ENCODE measurements around the gene RHOT2.

Gene RHOT2

DNA sequence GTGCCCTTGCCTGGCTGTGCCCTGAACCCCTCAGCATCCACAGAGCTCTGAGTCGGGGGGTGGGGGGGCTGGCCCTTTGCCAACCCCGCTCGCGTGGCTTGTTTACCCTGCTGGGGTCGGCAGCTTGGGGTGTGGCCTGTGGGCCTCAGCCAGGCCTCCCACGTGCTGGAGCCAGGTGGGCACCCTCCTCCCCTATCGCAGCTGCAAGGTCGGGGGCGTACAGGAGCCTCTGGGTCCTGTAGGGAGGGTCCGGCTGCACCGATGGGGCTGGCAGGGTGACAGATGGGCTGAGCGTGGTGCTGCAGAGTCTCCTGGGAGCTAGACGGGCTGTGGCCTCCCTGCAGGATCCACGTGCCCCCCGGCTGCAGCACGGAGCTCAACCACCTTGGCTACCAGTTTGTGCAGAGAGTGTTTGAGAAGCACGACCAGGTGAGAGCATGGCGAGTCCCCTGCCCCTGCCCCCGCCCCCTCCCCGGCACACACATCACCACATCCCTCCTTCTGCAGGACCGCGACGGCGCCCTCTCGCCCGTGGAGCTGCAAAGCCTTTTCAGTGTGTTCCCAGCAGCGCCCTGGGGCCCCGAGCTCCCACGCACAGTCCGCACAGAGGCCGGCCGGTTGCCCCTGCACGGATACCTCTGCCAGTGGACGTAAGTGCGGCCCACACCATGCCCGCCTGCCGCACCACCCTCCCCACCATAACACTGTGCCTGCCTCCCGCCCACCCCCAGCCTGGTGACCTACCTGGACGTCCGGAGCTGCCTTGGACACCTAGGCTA is 3.6 kb downstream of the RHOT2 start:
- peaks cover 0 to 2% of the 10 kb centered on the region in 2 donors for H3K27me3 ChIP-seq
- H3K4me1 ChIP-seq, result peaks cover 8 to 40% (median 33%) of the 10 kb centered on the region in 4 donors
- peaks cover 34 to 57% (median 43%) of the 10 kb centered on the region in 3 donors for H3K36me3 ChIP-seq
- no peak overlapping the region for H3K27ac ChIP-seq
- no peak overlapping the region for H3K4me3 ChIP-seq
- no peaks in the 10 kb centered on the region for H3K9me3 ChIP-seq
- intact Hi-C loops (cut with DNase I; ENCODE audit: low total_unique reads), result no loop called here
- no peak for DNase-seq
- TF ChIP-seq, protein P1, sequence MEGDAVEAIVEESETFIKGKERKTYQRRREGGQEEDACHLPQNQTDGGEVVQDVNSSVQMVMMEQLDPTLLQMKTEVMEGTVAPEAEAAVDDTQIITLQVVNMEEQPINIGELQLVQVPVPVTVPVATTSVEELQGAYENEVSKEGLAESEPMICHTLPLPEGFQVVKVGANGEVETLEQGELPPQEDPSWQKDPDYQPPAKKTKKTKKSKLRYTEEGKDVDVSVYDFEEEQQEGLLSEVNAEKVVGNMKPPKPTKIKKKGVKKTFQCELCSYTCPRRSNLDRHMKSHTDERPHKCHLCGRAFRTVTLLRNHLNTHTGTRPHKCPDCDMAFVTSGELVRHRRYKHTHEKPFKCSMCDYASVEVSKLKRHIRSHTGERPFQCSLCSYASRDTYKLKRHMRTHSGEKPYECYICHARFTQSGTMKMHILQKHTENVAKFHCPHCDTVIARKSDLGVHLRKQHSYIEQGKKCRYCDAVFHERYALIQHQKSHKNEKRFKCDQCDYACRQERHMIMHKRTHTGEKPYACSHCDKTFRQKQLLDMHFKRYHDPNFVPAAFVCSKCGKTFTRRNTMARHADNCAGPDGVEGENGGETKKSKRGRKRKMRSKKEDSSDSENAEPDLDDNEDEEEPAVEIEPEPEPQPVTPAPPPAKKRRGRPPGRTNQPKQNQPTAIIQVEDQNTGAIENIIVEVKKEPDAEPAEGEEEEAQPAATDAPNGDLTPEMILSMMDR (IDR thresholded peaks at IDR 0.05), result no peak

DNA sequence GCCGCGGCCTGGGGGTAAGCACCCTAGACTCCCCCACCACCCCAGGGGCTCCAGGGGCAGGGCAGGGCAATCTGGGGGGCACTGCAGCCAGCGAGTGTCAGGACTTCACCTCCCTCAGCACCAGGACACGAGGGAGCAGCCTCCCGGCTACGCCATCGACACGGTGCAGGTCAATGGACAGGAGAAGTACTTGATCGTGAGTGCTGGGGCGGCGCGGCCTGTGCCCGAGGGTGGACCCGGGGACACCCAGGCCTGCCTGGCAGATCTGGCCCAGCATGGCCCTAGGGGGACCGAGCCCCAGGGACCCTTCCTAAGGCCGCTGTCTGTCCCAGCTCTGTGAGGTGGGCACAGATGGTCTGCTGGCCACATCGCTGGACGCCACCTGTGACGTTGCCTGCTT is 4.4 kb downstream of the RHOT2 start:
- H3K4me1 ChIP-seq, result peaks cover 8 to 38% (median 31%) of the 10 kb centered on the region in 4 donors
- peaks cover 0 to 8% of the 10 kb centered on the region in 2 donors for H3K27me3 ChIP-seq
- intact Hi-C loops (cut with DNase I; ENCODE audit: low total_unique reads), result no loop called here
- TF ChIP-seq, protein P1 (IDR thresholded peaks at IDR 0.05), result no peak
- H3K9me3 ChIP-seq, result no peaks in the 10 kb centered on the region
- H3K27ac ChIP-seq, result no peak overlapping the region
- H3K36me3 ChIP-seq, result peaks cover 34 to 57% (median 43%) of the 10 kb centered on the region in 3 donors
- no peak overlapping the region for H3K4me3 ChIP-seq
- DNase-seq, result no peak

DNA sequence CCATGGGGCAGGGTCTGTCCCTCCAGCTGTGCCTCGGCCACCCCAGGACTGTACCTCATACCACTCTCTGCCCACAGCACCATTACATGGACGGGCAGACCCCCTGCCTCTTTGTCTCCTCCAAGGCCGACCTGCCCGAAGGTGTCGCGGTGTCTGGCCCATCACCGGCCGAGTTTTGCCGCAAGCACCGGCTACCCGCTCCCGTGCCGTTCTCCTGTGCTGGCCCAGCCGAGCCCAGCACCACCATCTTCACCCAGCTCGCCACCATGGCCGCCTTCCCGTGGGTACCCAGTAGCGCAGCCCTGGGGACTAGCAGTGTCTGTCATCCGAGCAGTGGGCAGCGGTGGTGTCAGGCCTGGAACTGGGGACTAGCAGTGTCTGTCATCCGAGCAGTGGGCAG is 4.9 kb downstream of the RHOT2 start:
- DNase-seq, result no peak
- Histone ChIP-seq H3K27me3 (peaks cover 0 to 8% of the 10 kb centered on the region in 2 donors), H3K4me1 (peaks cover 8 to 35% (median 27%) of the 10 kb centered on the region in 4 donors), H3K36me3 (peaks cover 34 to 57% (median 43%) of the 10 kb centered on the region in 3 donors), H3K4me3 (no peak overlapping the region), H3K27ac (no peak overlapping the region), H3K9me3 (no peaks in the 10 kb centered on the region)
- TF ChIP-seq, protein P1 (IDR thresholded peaks at IDR 0.05), result no peak
- intact Hi-C loops (cut with DNase I; ENCODE audit: low total_unique reads), result no loop called here

DNA sequence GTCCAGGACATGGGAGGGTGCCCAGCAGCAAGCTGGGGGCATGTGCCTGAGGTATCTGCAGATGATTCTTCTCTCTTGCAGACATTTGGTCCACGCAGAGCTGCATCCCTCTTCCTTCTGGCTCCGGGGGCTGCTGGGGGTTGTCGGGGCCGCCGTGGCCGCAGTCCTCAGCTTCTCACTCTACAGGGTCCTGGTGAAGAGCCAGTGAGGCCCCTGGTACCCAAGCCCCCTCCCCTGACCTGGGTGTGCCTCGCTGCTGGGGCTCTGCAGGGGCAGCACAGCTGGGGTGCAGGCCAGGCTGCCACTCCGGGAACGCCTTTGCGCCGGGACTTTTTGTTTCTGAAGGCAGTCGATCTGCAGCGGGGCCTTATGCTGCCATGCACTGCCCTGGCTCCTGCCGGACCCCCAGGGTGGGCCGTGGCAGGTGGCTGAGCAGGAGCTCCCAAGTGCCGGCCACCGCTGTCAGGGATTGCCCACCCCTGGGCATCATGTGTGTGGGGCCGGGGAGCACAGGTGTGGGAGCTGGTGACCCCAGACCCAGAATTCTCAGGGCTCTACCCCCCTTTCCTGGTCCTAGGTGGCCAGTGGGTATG is 5.6 kb downstream of the RHOT2 start:
- no peak overlapping the region for H3K27ac ChIP-seq
- no peak for DNase-seq
- no peaks in the 10 kb centered on the region for H3K9me3 ChIP-seq
- no peak overlapping the region for H3K4me3 ChIP-seq
- peaks cover 7 to 34% (median 26%) of the 10 kb centered on the region in 4 donors for H3K4me1 ChIP-seq
- TF ChIP-seq, protein P1 (IDR thresholded peaks at IDR 0.05), result no peak
- H3K36me3 ChIP-seq, result peaks cover 34 to 57% (median 43%) of the 10 kb centered on the region in 3 donors
- peaks cover 0 to 8% of the 10 kb centered on the region in 2 donors for H3K27me3 ChIP-seq
- intact Hi-C loops (cut with DNase I; ENCODE audit: low total_unique reads), result no loop called here

DNA sequence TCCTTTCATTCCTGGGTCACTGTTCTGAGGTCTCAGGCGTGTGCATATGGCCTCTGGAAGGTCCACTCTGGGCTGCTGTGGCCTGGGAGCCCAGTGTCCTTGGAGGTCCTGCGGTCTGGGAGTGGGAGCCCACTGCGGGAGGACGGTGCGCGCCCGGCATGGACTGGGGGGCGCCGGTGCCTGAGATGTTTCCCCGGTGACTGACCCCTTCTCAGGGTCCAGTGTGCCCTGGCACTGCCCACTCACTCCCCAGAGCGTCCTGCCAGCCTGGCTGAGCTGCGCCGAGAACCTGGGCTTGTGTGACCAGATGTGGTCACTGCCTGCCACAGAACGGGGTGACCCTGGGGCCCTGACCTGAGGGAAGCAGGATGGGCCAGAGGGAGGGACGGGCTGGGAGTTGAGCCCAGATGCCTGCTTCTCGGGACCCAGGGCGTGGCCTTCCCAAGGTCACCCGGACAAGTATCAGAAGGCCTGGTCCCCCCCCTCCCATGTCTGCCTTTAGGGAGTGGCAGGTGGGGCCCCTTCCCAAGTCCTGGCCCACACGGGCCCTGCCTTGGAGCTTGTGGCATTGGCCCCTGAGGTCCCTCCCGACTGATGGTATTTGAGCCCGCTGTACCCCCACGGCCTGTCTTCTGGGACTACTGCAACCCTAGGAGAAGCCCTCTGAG is 6.4 kb downstream of the RHOT2 start:
- H3K27me3 ChIP-seq, result peaks cover 0 to 8% of the 10 kb centered on the region in 2 donors
- peaks cover 0 to 31% (median 20%) of the 10 kb centered on the region in 4 donors for H3K4me1 ChIP-seq
- H3K36me3 ChIP-seq, result peaks cover 34 to 55% (median 43%) of the 10 kb centered on the region in 3 donors
- TF ChIP-seq, protein P1 (IDR thresholded peaks at IDR 0.05), result no peak
- no peak overlapping the region for H3K27ac ChIP-seq
- no peak for DNase-seq
- intact Hi-C loops (cut with DNase I; ENCODE audit: low total_unique reads), result no loop called here
- H3K9me3 ChIP-seq, result no peaks in the 10 kb centered on the region
- H3K4me3 ChIP-seq, result no peak overlapping the region
